ENCODE results near the gene PLCL1.

DNA sequence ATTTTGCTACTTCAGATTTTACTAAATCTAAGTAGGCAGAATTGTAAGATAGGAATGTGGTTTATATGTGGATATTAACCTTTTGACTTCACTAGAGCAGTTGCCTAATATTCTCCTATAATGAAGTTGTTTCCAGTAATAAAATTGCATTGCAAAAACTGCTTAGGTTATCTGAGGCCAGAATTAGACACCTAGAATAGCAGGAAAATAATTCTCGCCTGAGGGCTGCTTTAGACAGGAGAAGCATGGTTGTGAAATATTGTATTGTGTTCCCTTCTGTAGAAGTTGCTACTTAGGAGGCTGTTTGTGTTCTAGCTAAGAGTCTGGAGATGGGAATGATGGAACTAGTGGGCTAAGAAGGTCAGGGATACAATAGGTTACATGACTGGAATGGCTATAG, 146.3 kb downstream of the PLCL1 start:
- TF ChIP-seq POLR2AphosphoS5 (IDR thresholded peaks at IDR 0.05) (no peak), POLR2A (IDR thresholded peaks at IDR 0.05) (no peak)
- TF ChIP-seq, protein P1, sequence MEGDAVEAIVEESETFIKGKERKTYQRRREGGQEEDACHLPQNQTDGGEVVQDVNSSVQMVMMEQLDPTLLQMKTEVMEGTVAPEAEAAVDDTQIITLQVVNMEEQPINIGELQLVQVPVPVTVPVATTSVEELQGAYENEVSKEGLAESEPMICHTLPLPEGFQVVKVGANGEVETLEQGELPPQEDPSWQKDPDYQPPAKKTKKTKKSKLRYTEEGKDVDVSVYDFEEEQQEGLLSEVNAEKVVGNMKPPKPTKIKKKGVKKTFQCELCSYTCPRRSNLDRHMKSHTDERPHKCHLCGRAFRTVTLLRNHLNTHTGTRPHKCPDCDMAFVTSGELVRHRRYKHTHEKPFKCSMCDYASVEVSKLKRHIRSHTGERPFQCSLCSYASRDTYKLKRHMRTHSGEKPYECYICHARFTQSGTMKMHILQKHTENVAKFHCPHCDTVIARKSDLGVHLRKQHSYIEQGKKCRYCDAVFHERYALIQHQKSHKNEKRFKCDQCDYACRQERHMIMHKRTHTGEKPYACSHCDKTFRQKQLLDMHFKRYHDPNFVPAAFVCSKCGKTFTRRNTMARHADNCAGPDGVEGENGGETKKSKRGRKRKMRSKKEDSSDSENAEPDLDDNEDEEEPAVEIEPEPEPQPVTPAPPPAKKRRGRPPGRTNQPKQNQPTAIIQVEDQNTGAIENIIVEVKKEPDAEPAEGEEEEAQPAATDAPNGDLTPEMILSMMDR (IDR thresholded peaks at IDR 0.05), result no peak

Data from prostate gland (tissue), 2 donors.